Measurements from ENCODE around the gene FAM131C.

DNA sequence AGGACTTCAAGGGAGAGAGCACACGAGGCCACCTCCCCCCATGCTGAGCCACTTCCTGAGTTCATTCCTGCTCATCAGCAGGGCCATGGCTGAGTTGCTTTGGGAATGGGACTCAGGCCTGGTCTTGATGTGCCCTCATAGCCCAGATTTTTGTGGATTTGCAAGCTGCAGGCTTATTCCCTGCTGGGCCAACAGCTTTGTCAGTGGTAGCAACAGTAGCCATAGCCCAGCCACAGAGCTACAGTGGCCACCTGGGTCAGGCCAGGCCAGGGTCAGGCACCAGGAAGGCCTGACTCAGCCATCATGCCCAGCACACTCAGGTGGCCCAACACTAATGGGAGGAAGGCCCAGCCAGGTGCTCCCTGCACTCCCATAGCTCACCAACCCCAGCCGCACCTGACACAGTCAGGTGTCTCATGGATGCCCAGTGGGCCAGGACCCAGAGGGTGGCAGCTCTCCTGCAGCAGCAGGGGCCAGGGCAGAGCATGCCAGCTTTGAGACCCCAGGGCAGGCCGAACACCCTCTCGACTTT lies 49.0 kb upstream of the FAM131C start:
- TF ChIP-seq, protein P1, sequence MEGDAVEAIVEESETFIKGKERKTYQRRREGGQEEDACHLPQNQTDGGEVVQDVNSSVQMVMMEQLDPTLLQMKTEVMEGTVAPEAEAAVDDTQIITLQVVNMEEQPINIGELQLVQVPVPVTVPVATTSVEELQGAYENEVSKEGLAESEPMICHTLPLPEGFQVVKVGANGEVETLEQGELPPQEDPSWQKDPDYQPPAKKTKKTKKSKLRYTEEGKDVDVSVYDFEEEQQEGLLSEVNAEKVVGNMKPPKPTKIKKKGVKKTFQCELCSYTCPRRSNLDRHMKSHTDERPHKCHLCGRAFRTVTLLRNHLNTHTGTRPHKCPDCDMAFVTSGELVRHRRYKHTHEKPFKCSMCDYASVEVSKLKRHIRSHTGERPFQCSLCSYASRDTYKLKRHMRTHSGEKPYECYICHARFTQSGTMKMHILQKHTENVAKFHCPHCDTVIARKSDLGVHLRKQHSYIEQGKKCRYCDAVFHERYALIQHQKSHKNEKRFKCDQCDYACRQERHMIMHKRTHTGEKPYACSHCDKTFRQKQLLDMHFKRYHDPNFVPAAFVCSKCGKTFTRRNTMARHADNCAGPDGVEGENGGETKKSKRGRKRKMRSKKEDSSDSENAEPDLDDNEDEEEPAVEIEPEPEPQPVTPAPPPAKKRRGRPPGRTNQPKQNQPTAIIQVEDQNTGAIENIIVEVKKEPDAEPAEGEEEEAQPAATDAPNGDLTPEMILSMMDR (IDR thresholded peaks at IDR 0.05), result no peak
- no peak for TF ChIP-seq POLR2A (IDR thresholded peaks at IDR 0.05)
